ENCODE measurements around the gene MMAA. TPM values are rescaled to one million over a fixed set of nuclear protein-coding genes. Genes with fewer than 3 reads are reported as not detected.

Gene MMAA
- total RNA-seq, 1 donor = 4.3 TPM

DNA sequence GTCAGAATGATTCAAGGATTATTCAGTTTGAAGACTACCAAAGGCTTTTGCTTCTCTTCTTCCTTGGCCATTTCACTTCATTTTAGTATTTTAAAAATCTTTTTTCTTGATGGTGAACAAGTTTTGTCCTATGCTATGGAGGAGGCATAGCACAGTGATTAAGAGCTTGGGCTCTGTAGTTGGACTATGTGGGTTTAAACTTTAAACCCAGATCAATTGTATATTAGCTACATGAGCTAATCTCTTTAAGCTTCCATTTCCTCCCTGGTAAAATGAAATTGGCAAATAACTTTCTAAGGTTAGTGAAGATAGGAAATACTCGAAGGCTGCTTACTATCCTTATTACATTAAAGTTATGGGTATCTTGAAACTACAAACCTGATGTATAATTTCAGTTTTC lies 37.0 kb downstream of the MMAA start:
- H3K27ac ChIP-seq (ENCODE audit: low read depth, low read length) = no peak overlapping the region
- H4K20me1 ChIP-seq (ENCODE audit: insufficient read depth, low read length) = no peaks in the 10 kb centered on the region
- no peaks in the 10 kb centered on the region for H3K27me3 ChIP-seq (ENCODE audit: insufficient read depth, low read length)
- no peaks in the 10 kb centered on the region for H3K9me3 ChIP-seq (ENCODE audit: low read depth, low read length)
- TF ChIP-seq, protein P1, sequence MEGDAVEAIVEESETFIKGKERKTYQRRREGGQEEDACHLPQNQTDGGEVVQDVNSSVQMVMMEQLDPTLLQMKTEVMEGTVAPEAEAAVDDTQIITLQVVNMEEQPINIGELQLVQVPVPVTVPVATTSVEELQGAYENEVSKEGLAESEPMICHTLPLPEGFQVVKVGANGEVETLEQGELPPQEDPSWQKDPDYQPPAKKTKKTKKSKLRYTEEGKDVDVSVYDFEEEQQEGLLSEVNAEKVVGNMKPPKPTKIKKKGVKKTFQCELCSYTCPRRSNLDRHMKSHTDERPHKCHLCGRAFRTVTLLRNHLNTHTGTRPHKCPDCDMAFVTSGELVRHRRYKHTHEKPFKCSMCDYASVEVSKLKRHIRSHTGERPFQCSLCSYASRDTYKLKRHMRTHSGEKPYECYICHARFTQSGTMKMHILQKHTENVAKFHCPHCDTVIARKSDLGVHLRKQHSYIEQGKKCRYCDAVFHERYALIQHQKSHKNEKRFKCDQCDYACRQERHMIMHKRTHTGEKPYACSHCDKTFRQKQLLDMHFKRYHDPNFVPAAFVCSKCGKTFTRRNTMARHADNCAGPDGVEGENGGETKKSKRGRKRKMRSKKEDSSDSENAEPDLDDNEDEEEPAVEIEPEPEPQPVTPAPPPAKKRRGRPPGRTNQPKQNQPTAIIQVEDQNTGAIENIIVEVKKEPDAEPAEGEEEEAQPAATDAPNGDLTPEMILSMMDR (IDR thresholded peaks at IDR 0.05; ENCODE audit: extremely low read depth, low read depth, low read length) = no peak
- H2AFZ ChIP-seq (ENCODE audit: low read length) = no peak overlapping the region
- H3K4me3 ChIP-seq (ENCODE audit: insufficient read depth, low read length) = no peak overlapping the region
- H3K36me3 ChIP-seq (ENCODE audit: insufficient read depth, low read length) = peaks cover 10% of the 10 kb centered on the region
- H3K79me2 ChIP-seq (ENCODE audit: insufficient read depth, low read length) = no peaks in the 10 kb centered on the region
- no peak for DNase-seq (ENCODE audit: insufficient read length, low spot score, missing footprints)
- H3K4me2 ChIP-seq (ENCODE audit: insufficient read depth, low read length) = no peak overlapping the region
- H3K4me1 ChIP-seq (ENCODE audit: insufficient read depth, low read length) = no peaks in the 10 kb centered on the region

DNA sequence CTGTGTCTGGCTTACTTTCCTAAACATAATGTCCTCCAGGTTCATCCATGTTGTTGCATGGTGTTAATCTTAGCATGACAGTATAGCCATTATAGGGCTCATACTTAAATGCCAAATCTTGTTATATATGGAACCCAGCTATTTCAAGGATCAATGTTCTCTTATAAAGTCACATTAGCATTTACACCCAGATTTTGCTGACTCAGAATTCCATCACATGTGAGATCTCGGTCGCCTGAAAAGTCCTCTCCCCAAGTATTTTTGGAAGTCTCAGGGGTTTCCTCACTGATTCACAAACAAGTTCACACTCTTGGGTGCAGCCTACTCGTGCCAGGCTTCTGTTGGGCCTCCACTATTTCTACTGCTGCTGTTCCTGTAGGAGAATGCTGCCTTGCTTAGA lies 40.9 kb downstream of the MMAA start:
- no peaks in the 10 kb centered on the region for H3K79me2 ChIP-seq (ENCODE audit: insufficient read depth, low read length)
- H3K4me3 ChIP-seq (ENCODE audit: insufficient read depth, low read length) = no peak overlapping the region
- H3K27me3 ChIP-seq (ENCODE audit: insufficient read depth, low read length) = no peaks in the 10 kb centered on the region
- no peaks in the 10 kb centered on the region for H4K20me1 ChIP-seq (ENCODE audit: insufficient read depth, low read length)
- no peak for DNase-seq (ENCODE audit: insufficient read length, low spot score, missing footprints)
- no peak overlapping the region for H3K27ac ChIP-seq (ENCODE audit: low read depth, low read length)
- H3K36me3 ChIP-seq (ENCODE audit: insufficient read depth, low read length) = peaks cover 4% of the 10 kb centered on the region
- H3K4me1 ChIP-seq (ENCODE audit: insufficient read depth, low read length) = no peaks in the 10 kb centered on the region
- H3K9me3 ChIP-seq (ENCODE audit: low read depth, low read length) = no peaks in the 10 kb centered on the region
- H2AFZ ChIP-seq (ENCODE audit: low read length) = no peak overlapping the region
- H3K4me2 ChIP-seq (ENCODE audit: insufficient read depth, low read length) = no peak overlapping the region
- TF ChIP-seq, protein P1 (IDR thresholded peaks at IDR 0.05; ENCODE audit: extremely low read depth, low read depth, low read length) = no peak

DNA sequence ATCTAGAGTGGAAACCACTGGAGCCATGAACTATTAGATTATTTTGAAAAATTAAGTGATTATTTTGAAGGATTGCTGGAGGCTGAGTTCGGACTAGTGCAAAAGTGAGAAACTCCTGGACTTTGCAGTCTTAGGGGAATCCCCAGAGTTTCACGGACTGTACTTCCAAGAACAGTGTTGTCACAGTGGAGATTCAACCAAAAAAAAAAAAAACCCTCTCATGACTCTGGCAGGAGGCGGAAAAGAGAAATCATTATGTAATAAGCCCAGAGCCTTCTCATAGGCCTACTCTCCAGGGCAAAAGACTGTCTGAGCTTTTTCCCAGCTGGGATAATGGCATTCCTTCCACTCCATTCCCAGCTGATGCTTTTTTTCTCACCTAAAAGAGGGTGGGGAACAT lies 44.0 kb downstream of the MMAA start:
- Histone ChIP-seq H3K36me3 (ENCODE audit: insufficient read depth, low read length) (no peaks in the 10 kb centered on the region), H3K79me2 (ENCODE audit: insufficient read depth, low read length) (no peaks in the 10 kb centered on the region)

DNA sequence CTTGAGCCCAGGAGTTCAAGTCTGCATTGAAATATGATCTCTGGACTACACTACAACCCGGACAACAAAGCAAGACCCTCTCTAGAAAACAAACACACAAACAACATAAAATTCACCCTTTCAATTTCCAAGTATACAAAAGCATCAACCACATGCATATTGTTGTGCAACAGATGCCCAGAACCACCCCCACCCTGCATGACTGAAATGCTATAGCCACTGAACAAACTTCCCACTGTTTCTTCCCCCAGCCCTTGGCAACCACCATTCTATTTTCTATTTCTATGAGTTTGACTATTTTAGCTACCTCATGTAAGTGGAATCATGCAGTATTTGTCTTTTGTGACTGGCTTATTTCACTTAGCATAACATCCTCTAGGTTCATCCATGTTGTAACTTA lies 46.6 kb downstream of the MMAA start:
- no peak overlapping the region for H3K4me2 ChIP-seq (ENCODE audit: insufficient read depth, low read length)
- no peaks in the 10 kb centered on the region for H3K27me3 ChIP-seq (ENCODE audit: insufficient read depth, low read length)
- no peak overlapping the region for H3K27ac ChIP-seq (ENCODE audit: low read depth, low read length)
- no peaks in the 10 kb centered on the region for H3K36me3 ChIP-seq (ENCODE audit: insufficient read depth, low read length)
- no peak overlapping the region for H3K4me3 ChIP-seq (ENCODE audit: insufficient read depth, low read length)
- TF ChIP-seq, protein P1 (IDR thresholded peaks at IDR 0.05; ENCODE audit: extremely low read depth, low read depth, low read length) = no peak
- H3K4me1 ChIP-seq (ENCODE audit: insufficient read depth, low read length) = no peaks in the 10 kb centered on the region
- H2AFZ ChIP-seq (ENCODE audit: low read length) = no peak overlapping the region
- no peak for DNase-seq (ENCODE audit: insufficient read length, low spot score, missing footprints)
- no peaks in the 10 kb centered on the region for H3K9me3 ChIP-seq (ENCODE audit: low read depth, low read length)
- H3K79me2 ChIP-seq (ENCODE audit: insufficient read depth, low read length) = no peaks in the 10 kb centered on the region
- no peaks in the 10 kb centered on the region for H4K20me1 ChIP-seq (ENCODE audit: insufficient read depth, low read length)

More for the DNA sequence above, 44.0 kb downstream of the MMAA start:
- no peak overlapping the region for H3K4me2 ChIP-seq (ENCODE audit: insufficient read depth, low read length)
- no peaks in the 10 kb centered on the region for H3K4me1 ChIP-seq (ENCODE audit: insufficient read depth, low read length)
- no peaks in the 10 kb centered on the region for H4K20me1 ChIP-seq (ENCODE audit: insufficient read depth, low read length)
- H3K9me3 ChIP-seq (ENCODE audit: low read depth, low read length) = no peaks in the 10 kb centered on the region
- no peak overlapping the region for H2AFZ ChIP-seq (ENCODE audit: low read length)
- no peak overlapping the region for H3K27ac ChIP-seq (ENCODE audit: low read depth, low read length)
- TF ChIP-seq, protein P1 (IDR thresholded peaks at IDR 0.05; ENCODE audit: extremely low read depth, low read depth, low read length) = no peak
- no peak for DNase-seq (ENCODE audit: insufficient read length, low spot score, missing footprints)
- no peaks in the 10 kb centered on the region for H3K27me3 ChIP-seq (ENCODE audit: insufficient read depth, low read length)
- H3K4me3 ChIP-seq (ENCODE audit: insufficient read depth, low read length) = no peak overlapping the region

Data from osteoblast (primary cell).